HG02588 (cell line): ENCODE results near the gene PRCD.

ENCODE experiments used
- ATAC-seq: cut with Tn5 transposase; IDR thresholded peaks from one replicate; pipeline ENCODE4 v1.9.1; 2021; ENCODE audit warnings: mild to moderate bottlenecking, moderate library complexity; ENCODE audit not compliant: unreplicated experiment

Gene PRCD

DNA sequence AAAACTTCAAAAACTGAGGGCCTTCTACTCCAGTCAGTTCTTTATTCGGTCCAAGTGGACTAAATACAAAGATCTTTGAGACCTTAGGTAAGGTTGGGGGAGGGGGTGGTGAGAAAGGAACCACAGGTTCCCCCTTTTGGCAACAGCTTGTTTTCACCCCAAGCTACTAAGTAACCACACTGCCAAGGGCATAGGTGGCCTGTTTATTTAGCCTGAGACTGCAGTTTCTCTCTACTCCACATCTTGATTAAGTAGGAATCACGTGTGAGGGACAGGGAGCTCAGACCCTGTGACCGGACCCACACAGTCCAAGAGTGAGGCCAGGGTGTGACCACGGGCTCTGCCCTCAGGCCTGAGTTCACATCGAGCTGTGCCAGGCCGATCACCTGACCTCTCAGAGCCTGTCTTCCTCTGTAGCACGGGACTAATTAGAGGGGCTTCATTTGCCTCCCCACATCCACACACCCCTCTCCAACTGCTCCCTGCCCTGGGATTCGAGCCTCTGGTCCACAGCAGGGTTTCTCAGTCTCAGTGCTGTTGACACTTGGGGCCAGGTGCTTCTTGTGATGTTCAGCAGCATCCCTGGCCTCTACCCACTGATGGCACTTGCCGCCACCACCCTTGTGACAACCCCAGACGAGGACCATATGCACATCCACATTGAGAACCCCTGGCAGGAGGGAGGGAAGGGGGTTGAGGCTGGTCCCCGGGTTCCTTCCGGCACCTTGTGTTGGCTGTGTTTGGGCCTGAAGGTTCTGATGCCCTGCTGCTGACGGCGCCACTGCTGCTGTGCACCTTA lies 28.0 kb downstream of the PRCD start:
- ATAC-seq: no peak

DNA sequence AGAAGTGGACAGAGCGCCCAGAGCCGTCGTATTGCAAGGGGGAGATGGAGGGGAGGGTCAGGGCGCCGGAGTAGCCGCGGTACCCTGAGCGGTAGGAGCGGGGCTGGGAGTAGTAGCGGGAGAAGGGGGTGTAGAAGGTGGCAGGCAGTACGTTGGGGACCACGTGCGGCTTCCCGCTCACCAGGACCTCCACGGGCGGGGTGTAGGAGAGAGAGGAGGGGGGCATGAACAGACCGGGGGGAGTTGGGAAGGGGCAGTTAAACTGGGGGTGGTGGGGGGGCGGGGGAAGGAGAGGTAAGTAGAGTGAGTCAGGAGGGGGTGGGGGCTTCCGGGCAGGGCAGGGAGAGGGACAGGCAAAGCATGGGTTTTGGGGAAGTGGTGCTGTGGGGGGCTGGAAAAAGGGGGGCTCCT lies 29.0 kb downstream of the PRCD start:
- no peak for ATAC-seq

DNA sequence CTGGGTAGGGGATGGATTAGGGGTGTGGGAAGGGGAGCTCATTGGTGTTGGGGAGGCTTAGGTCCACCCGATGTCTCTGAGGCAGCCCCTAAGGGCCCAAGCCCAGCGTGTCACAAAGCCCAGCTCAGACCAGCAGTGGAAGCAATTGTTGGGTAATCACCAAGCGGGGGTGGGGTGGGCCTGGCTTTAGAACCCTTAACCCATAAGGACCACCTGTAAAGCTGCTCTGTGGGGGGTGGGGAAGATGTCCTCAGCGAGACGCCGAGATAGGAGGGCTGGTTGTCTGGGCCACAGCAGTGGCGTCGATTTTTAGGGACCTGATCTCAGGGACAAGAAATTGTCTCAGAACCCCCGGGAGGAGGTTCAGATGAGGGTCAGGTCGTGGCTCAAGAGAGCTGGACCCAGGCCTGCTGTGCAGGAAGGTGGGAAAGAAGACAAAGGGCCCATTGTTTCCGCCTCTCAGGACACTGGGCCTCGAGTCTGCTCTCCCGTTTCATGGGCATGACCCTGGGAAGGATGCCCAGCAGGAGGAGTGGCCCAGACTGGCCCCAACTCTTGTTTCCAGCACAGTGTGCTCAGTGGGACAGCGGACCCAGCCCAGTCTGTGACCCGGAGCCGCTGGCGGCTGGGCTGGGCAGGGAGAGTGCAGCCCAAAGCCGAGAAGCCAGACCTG lies 29.9 kb downstream of the PRCD start:
- ATAC-seq: no peak

DNA sequence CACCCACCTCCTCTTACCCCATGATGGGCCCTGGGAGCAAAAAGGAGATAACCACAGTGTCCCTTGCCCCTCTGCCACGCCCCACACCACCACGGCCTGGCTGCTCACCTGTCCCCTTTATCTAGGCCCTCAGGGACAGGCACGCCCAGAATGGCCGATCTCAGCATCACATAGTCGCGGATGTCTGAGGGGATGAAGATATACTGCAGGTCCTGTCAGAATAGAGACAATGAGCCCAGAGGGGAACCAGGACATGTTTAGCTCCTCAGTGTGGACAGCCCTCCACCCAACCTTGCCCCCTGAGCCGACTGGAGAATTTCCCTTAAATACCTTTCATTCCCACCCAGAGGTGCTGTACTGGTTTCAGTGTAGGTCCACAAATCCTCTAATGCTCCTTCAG lies 30.6 kb downstream of the PRCD start:
- ATAC-seq: no peak

DNA sequence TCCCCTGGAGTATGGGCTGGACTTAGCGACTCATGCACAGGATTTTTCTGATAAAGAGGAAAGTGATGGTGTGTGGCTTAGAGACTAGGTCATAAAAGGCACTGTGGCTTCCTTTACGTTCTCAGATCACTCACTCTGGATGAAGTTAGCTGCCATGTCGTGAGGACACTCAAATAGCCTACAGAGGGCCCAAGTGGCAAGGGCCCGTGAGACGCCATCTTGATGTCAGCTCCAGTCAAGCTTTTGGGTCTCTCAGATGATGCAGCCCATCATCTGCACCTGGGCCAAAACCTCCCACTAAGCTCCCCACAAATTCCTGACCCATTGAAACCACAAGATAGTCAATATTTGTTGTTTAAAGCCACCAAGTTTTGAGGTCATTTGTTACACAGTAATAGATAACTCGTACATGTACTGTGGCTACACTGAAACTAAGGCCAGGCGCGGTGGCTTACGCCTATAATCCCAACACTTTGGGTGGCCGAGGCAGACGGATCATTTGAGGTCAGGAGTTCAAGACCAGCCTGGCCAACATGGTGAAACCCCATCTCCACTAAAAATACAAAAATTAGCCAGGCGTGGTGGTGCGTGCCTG lies 31.1 kb downstream of the PRCD start:
- no peak for ATAC-seq

DNA sequence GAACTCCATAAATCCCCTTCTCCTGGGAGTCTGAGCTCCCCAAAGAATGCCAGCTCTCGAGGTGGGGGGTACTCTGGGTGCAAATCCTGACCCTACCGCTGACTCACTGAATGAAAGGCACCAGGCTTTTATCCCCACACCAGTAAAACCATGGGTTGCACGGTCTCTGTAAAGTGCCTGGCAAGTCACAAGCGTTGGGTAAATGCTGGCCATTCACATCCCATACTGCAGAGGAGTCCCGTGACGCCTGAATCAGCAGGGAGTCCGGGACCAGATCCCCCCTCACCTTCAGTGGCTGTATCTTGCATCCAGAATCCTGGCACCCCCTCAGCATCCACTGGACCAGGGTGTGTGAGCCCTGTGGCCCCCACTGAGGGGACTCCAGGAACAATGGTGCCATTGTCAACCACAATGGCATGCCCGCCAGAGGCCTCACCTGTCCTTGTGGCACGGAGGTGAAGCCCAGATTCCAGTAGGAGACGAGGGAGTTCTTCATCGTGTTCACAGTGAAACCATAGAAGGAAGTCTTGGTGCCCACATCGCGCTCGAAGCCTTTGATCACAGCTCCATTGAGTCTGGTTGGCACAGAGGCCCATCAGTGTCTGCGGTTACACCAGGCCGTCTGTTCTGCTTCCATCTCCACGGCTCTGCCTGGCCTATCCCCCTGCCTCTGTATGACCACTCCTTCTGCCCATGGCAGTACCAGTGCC lies 32.5 kb downstream of the PRCD start:
- no peak for ATAC-seq

DNA sequence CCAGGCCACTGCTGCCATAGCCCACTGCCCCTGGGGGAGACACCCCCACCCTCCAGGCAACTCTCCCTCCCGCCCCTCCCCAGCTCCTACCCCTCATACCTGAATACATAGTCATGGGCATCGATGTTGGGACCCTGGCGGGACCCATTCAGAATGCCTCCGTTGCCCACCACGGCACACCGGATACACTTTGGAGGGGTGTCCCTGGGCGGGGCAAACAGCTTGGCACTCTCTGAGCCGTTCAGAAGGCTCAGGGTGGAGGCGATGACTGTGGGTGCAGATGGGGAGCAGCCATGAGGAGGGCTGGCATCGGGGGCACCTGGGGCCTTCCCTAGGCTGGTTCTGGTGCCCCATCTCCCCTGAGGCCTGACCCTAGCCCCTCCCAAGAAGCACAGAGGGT lies 33.3 kb downstream of the PRCD start:
- no peak for ATAC-seq

DNA sequence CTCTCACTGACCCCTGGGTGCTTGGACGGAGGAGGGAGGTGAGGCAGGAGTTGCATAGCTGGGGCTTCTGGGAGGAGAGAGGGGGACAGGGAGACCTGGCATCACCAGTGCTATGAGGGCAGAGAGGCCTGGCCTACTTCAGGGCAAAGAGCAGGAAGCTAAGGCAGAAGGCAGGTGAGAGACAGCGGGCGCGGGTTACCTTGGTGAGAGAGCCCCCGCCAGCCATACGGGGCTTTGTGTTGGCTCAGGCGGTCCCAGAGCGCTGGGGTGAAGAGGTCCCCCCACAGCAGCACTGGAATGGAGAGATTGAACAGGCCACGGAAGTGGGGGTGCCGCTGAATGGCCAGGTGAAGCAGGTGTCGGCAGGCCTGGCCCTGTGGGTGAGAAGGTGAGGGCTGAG lies 34.3 kb downstream of the PRCD start:
- no peak for ATAC-seq

DNA sequence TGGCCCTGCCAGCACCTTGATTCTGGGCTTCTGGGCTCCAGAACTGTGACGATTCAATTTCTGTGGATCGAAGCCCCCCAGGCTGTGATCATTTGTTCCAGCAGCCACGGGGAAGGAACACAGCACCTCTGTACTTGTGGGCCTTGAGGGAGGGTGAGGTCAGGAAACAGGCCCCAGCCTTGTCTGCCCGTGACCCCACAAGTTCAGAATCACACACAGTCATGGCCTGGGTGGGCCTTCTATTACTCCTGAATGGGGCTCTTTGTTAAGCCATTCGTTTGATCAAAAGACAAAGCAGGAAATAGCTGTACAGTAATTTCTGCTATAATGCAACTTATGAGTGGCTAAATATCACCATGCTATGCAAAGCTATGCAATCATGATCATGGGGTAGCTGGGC lies 35.7 kb downstream of the PRCD start:
- no peak for ATAC-seq

DNA sequence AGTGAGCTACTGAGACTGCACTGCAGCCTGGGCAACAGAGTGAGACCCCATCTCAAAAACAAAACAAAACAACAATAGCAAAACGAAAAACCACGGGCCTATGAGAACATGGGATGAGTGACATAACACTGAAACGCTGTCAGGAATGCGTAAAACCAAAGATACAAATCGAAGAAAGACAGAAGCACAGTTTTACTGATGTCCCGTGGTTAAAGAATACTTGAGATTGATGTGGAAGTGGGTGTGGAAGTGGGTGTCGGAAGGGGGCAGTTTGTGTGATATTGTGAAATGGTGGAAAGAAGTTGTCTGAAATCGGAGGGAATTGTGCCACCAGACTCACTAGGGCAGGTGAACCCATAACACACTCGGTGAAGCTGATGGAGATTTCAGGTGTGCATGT lies 36.3 kb downstream of the PRCD start:
- ATAC-seq: no peak

DNA sequence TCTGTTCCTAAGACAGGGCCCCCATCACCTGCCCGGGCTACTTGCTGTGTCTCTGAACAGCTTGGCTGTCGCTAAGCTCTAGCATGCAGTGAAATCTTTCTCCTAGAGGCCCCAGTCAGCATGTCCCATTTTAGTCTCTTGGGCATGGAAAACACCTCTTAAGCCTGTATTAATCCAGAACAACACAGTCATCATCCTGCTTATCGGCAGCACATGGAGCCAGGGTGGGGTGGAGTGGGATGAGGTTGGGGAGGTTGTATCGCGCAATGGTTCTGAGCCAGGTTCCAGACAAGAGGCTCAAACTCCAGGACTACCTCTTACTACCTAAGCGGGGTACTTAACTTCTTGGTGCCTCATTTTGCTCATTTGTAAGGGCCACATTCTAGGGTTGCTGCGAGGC lies 38.0 kb downstream of the PRCD start:
- ATAC-seq: no peak

DNA sequence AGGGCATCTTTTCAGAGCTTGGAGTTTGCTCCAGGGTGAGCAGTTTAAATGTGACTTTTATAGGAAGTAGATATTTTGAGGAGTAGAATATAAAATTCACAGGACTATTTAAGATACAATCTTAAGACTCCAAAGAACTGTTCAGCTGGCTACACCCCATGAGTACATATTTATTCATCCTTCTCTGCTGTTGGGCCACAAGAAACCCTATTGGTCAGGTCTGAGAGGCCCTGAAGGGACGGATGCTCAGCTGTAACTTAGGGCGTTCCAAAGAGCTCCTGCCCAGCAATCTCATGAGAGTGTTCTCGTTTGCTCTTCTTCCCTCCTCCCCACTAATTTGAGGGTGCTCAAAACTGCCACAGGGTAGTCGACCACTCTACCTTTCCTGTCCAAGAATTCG lies 38.5 kb downstream of the PRCD start:
- ATAC-seq: no peak

DNA sequence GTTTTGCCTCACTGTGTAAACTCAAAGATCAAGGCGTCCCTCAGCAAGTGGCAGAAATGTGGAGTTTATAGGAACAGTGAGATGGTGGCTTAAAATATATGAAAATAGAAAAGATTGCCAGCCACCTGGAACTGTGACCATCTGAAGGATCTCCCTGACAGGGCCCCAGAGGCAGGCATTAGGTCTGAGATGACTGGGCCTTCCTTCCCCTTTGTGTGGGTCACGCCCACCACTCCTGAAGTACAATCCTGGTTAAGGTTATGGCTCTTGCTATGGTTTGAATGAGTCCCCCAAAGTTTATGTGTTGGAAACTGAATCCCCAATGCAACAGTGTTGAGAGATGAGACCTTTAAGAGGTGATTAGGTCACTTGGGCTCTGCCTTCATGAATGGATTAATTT lies 39.4 kb downstream of the PRCD start:
- no peak for ATAC-seq

DNA sequence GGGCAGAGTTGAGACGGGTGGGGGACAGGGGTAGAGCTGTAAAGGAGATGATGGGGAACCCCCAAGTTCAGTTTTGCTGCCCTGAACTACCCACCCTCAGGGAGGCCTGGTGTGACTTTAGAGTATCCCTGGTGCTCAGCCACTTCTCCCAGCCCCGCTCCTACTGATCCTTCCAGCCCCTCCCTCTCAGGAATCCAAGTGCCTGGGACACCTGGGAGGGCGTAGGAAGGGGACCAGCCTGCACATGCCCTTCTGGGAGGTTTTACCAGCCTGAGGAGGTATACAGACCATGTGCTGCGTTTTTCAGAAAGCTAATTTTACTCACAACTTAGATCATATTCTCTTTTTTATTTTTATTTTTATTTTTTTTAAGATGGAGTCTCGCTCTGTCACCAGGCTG lies 41.7 kb downstream of the PRCD start:
- ATAC-seq: no peak

DNA sequence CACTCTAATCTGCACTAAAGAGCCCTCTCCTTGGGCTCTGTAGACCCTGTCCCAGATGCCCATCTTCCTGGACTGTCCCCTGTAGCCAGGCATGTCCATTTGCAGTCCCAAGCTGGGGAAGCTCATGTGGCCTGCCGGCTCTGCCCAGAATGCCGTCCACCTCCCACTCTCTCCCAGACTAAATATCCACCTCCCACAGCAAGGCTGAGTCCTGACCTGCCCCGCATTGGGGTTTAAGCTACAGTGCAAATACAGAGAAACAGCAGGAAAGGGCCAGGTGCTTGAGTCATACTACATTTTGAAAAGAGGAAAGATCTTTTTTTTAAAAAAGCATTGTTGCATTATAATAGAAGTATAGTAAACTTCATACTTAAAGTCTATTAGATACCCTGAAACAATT lies 42.8 kb downstream of the PRCD start:
- no peak for ATAC-seq

DNA sequence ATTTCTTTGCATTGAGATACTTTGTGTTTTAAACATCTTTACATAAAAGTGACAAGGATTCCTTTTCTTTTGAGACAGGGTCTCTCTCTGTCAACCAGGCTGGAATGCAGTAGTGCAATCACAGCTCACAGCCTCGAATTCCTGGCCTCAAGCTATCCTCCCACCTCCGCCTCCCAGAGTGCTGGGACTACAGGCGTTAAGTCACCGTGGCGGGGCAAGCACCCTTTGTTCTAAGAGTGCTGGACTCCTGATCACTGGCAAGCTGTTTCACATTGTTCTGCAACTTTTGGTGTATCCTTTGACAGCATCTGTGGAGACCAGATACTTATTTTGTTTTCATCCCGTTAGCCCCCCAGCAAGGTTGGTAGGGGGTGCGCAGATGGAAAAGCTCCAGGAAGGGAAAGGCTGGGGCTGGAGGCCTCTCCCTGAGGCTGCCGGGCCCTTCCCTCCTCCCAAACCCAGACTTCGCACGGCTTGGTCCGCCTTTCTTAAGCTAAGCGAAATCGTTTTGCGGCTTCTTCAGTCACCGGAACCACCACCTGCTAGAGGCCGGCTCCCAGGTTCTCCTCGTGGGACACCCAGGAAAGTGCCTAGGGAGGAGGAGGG lies 44.7 kb downstream of the PRCD start:
- ATAC-seq: no peak

DNA sequence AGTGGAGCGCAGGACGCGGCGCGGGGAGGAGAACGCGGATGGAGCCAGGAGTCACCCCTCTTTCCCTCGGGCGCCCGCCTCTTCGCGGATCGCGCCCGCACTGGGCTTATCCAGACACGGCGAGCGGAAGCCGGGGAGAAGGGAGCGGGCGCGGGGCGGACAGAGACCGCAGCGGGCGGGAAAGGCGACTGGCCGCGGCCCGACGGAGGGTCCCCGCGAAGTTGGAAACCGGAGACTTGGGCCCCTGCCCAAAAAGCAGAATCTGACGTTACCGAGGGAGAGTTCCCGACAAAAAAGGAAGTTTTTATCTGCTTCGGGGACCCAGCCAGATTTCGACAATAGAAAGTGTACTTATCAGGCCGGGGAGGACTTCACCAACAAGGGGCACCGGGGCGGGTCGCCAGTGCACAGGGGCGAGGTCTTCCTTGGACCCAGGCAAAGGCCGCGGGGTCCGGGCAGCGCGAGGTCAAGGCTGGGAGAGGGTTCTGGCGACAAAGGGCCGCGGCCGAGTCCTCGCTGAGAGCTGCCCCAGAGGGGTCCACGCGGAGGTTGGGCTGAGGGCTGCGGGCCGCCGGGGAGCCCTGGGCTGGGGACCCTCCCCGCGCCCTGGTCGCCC lies 45.3 kb downstream of the PRCD start:
- ATAC-seq: no peak

DNA sequence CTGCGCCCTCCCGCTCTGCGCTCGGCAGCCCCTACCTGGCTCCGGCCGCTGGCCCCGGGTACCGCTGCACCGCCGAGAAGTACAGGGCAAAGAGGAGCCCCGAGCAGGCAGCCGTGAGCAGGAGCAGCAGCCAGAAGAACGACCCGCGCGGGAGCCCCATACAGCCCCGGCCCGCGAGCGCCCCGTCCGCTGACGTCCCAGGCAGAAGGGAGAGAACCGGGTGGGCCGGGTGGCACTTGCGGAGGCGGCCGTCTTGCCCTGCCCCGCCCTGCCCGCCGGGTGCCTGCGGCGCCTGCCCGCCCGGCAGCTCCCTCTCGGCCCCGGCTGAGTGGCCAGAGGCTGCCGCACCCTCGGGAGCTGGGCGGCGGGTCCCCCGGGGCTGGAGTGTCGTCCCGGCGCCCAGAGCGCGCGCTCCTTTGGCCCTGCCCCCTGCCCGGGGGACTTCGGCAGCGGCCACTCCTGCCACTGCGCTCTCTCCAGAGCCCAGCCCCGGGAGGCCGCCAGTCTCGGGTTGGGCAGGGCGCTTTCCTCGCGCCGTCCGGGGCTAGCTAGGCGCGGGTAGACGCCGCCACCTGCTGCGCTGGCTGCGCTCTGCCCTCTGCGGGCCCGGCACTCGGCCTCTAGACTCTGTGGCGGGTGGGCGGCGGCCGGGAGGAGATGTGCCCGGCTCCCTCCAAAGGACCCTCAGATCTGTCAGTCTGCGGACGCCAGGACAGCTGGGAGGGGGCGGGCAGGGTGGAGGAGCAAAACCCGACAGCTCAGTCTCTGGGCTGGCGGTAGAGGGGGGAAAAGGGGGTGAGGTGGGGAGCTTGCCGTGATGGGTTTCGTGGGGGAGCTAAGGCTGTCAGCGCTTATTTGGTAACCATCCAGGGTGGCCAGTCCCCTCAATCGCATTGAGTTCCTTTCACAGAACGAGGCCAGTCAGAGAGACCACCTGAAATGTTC lies 46.1 kb downstream of the PRCD start, which contains the start of gene ST6GALNAC2:
TSS of gene ST6GALNAC2 (minus strand) at position 212 of the 945 bp plus-strand sequence. CDS start at position 160, 52 bp downstream.
- ATAC-seq: no peak

DNA sequence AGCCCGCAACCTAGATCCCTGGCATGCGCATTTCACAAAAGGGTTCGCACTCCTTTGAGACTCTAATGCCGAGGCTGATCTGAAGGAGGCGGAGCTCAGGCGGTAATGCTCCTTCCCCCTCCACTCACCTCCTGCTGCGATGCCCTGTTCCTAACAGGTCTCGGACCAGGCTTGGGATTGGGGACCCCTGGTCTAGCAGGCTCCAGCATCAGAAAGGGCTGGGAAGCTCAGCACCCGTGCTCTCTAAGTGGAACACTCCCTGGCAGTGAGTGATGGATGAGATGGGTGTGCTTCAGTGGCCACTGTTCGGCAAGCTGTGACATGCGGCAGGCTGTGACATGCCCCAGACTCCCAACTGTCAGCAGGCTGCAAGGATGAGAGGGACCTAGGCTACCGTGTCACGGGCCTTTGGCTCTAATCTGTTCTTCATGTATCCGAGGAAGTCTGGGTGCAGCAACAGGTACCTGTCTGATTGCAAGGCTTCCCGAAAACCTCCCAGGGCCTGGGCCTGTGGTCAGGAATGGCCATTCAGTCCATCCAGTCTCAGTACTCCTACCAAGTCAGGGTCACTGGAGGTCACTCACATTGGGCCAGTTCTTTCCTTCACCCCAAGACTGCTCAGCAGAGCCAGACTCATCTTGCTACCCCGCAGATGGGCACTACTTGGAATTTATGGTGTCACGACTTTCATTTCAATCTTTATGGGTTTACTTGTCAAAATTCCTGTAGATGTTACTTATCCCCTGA lies 47.1 kb downstream of the PRCD start:
- no peak for ATAC-seq
